Activated CD4-positive, alpha-beta T cell treated with anti-CD3 and anti-CD28 coated beads for 48 hours (primary cell): ENCODE measurements around the gene RBL1.
"Not testable (repeated sequence)": the region's sequence is repeated elsewhere in the genome, so short reads cannot be mapped to it uniquely, and the experiment has no call there.

Experiments used
- DNase-seq: peaks from one replicate; pipeline ENCODE4 v3.0.0-alpha.2; 2020

RBL1 gene

GRCh38 chr20:37075932-37076685 lies 19.7 kb downstream of the RBL1 start:
- no peak for DNase-seq

DNA sequence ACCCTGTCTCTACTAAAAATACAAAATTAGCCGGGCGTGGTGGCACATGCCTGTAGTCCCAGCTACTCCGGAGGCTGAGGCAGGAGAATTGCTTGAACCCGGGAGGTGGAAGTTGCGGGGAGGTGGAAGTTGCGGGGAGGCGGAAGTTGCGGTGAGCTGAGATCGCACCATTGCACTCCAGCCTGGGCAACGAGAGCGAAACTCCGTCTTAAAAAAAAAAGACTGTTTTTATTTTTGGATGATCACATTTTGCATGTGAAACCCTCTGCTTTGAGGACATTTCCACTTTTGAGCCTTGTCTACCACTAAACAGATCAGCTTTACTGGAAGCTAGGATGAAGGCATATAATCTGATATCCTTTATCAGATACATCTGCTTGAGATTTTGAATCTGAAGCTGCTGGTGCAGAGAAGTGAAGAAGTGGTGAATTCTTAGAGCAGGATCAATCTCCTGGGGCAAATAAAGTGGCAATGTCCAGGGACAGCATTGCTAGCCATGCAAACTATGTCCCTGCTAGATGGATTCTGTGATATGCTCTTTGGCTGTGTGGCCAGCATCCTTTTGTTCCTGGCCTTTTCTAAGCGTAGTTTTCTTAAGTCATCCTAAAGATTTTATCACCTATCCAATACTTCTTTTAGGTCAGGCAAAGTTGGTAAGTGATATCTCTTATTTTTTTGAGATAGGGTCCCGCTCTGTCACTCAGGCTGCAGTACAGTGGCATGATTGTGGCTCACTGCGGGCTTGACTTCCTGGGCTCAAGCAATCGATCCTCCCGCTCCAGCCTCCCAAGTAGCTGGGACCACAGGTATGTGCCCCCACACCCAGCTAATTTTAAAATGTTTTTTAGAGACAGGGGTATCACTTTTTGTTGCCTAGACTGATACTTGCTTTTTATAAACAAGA lies 23.3 kb downstream of the RBL1 start:
- DNase-seq = no peak

GRCh38 chr20:37071481-37071911 lies 24.3 kb downstream of the RBL1 start:
- peak; percentile 43 for DNase-seq

GRCh38 chr20:37069563-37069962 lies 26.2 kb downstream of the RBL1 start:
- not testable (repeated sequence) for DNase-seq

- DNase-seq = no peak
Measured at GRCh38 chr20:37066168-37066567, 29.6 kb downstream of the RBL1 start.

DNA sequence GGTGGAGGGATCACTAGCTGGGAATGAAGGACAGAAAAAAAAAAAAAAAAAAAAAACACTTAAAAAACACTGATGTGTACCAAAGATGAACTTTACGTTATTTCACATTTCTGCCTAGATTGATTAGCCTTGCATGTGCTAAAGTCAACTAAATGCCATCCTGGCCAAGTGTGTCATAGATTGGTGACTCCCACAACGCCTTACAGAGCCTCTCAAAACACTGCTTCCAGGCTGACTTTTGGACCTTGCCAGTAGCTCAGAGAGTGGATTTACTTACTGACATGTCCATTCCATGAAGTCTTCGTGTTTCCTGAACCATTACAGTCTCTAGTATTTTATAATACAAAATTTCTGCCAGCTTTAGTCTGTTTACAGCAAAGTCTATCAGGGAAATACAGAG lies 40.5 kb downstream of the RBL1 start:
- DNase-seq = no peak

GRCh38 chr20:37053230-37053950 lies 42.4 kb downstream of the RBL1 start:
- no peak for DNase-seq

- DNase-seq = peak; percentile 29
Measured at GRCh38 chr20:37042986-37043972, 52.5 kb downstream of the RBL1 start.

DNA sequence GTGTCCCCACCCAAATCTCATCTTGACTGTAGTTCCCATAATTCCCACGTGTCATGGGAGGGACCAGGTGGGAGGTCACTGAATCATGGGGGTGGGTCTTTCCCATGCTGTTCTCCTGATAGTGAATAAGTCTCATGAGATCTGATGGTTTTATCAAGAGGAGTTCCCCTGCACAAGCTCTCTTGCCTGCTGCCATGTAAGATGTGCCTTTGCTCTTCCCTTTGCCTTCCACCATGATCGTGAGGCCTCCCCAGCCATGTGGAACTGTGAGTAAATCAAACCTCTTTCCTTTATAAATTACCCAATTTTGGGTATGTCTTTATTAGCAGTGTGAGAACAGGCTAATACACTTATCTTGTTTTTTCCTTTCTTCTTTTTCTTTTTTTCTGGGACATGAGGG lies 56.4 kb downstream of the RBL1 start:
- DNase-seq = not testable (repeated sequence)

GRCh38 chr20:37032077-37032476 lies 63.7 kb downstream of the RBL1 start:
- DNase-seq = no peak

- DNase-seq = no peak
Measured at GRCh38 chr20:37020636-37021035, 75.2 kb downstream of the RBL1 start.

GRCh38 chr20:37012631-37013030 lies 83.2 kb downstream of the RBL1 start:
- DNase-seq = not testable (repeated sequence)

DNA sequence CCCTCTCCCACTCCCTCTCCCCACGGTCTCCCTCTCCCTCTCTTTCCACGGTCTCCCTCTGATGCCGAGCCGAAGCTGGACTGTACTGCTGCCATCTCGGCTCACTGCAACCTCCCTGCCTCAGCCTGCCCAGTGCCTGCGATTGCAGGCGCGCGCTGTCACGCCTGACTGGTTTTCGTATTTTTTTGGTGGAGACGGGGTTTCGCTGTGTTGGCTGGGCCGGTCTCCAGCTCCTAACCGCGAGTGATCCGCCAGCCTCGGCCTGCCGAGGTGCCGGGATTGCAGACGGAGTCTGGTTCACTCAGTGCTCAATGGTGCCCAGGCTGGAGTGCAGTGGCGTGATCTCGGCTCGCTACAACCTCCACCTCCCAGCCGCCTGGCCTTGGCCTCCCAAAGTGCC lies 83.9 kb downstream of the RBL1 start:
- not testable (repeated sequence) for DNase-seq

GRCh38 chr20:37011147-37011546 lies 84.7 kb downstream of the RBL1 start:
- DNase-seq = no peak

DNA sequence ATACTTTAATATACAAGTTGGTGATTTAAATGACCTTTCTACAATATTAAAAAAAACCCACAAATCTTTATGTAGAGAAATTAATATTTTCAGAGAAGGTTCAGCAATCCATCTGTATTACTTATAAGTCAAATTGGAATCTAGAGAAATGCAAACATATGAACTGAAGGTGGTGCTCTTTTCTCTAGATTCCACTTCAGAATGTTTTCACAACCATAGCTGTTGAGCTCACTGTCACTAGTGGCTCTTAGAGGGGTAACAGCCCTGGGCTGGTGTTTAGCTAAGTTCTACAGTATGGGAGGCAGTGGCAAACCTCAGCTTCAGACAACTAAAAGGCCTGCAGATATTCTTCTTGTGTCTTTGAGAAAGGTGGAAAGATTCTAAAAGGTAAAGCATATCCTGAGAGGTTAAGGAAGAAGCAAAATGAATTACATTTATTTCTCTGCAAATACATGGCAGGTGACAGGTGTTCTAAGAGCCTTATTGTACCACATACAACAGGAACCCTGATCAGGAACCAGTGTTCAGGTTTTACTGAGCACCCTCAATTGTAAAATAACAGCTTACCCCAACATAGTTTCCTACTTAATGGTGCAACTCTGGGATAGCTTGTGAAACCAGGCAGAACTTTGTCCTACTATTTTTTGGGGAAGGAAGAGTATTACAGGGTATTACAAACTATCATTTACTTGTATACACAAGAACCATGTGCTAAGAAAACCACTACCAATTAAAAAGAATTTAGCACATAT lies 87.7 kb downstream of the RBL1 start:
- DNase-seq = no peak

DNA sequence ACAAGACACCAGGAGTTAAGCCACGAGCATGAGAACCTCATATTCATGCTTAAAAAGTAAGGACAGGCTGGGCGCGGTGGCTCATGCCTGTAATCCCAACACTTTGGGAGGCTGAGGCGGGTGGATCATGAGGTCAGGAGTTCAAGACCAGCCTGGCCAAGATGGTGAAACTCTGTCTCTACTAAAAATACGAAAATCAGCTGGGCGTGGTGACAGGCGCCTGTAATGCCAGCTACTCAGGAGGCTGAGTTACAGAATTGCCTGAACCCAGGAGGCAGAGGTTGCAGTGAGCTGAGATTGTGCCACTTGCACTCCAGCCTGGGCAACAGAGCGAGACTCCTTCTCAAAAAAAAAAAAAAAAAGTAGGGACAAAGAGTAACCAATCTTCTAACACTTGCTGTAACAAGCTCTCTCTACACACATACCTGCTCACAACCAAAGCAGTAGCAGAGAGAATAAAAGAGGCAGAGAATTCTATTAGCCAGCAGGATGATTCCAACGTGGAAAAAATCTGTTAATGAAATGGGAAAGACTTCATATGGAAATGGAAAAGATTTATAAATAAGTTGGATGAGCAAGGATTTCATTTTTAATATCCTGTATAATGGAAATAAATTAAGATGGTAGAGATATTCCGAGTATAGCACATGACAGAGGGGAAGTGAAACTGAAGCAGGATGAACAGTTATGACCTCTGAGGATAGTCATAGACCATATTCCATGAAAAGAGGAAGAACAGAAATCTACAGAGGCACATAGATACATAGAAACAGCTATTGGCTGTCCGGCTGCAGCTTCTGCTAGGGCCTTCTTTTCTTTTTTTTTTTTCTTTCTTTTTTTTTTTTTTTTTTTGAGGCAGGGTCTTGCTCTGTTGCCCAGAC lies 90.5 kb downstream of the RBL1 start:
- DNase-seq = not testable (repeated sequence)

DNA sequence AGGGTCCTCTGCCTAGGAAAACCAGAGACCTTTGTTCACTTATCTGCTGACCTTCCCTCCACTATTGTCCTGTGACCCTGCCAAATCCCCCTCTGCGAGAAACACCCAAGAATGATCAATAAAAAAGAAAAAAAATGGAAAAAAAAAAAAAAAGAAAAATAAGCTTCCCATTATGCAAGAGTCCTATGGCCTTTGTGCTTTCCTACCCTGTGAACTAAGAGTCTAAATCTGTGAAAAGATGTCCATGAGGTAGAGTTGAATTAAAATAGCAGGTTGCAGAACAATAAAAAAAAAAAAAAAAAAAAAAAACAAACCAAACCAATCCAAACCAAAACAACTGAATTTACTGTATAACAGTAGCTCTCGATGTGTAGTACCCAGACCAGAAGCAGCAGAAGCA lies 94.2 kb downstream of the RBL1 start:
- DNase-seq = not testable (repeated sequence)

- not testable (repeated sequence) for DNase-seq
Measured at GRCh38 chr20:37000171-37000570, 95.6 kb downstream of the RBL1 start.

- no peak for DNase-seq
Measured at GRCh38 chr20:36998652-36999051, 97.1 kb downstream of the RBL1 start.

DNA sequence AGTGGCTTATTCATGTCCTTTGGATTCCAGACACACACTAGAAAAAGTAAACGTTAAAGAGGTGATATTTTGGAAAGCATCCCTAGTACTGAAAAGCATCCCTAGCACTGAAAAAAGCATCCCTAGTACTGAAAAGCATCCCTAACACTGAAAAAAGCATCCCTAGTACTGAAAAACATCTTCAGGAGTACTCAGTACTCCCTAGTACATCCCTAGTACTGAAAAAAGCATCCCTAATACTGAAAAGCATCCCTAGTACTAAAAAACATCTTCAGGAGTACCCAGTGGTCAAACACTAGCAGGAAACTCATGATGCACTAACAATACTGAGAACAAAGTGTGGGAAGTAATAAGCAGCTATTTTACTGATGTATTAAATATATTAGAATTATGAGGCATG lies 98.7 kb downstream of the RBL1 start:
- DNase-seq = no peak
